ENCODE measurements around the gene CETP. TPM values are rescaled to one million over a fixed set of nuclear protein-coding genes. Genes with fewer than 3 reads are reported as not detected.

The CETP gene
- total RNA-seq, 3 donors from 2014 or later (not counting 1 experiment from before 2014, with no cell fraction given) = 0.14 TPM; not detected in 2

DNA sequence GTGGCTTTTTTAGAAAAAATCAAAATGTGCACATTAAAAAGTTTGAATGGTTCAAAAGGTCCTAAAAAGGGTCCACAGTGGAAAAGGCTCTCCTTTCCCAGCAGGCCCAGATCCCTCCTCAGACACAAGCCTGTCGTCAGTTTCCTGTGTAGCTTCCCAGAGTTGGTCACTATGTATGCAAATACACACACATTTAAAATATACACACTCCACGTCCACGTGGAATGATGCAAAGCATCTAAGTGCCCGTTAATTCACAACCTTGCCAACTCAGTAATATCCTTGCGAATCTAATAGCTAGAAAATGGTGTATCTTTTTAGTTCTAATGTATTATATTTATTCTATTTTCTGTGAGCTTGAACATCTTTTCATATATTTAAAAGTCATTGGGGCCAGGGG lies 45.3 kb downstream of the CETP start:
- peaks cover 70% of the 10 kb centered on the region for H3K4me1 ChIP-seq (ENCODE audit: control insufficient read depth, insufficient read depth, low read length)
- Mint-ChIP-seq H3K36me3 (no peaks in the 10 kb centered on the region), H3K9me3 (no peaks in the 10 kb centered on the region), H3K27me3 (ENCODE audit: low read depth in 2 of 2) (no peaks in the 10 kb centered on the region), H3K27ac (peak overlapping the region in 1 of 2 donors; percentile 74), H3K4me1 (peaks cover 39 to 50% of the 10 kb centered on the region in 2 donors), H3K4me3 (no peak overlapping the region)
- H3K27me3 ChIP-seq (ENCODE audit: control insufficient read depth, insufficient read depth, low read length) = no peaks in the 10 kb centered on the region
- no peaks in the 10 kb centered on the region for H3K9me3 ChIP-seq (ENCODE audit: control insufficient read depth, insufficient read depth, low read length)
- H3K4me3 ChIP-seq (ENCODE audit: low read length) = no peak overlapping the region
- H3K36me3 ChIP-seq (ENCODE audit: control insufficient read depth, insufficient read depth, low read length) = peaks cover 31% of the 10 kb centered on the region
- TF ChIP-seq, protein P1, sequence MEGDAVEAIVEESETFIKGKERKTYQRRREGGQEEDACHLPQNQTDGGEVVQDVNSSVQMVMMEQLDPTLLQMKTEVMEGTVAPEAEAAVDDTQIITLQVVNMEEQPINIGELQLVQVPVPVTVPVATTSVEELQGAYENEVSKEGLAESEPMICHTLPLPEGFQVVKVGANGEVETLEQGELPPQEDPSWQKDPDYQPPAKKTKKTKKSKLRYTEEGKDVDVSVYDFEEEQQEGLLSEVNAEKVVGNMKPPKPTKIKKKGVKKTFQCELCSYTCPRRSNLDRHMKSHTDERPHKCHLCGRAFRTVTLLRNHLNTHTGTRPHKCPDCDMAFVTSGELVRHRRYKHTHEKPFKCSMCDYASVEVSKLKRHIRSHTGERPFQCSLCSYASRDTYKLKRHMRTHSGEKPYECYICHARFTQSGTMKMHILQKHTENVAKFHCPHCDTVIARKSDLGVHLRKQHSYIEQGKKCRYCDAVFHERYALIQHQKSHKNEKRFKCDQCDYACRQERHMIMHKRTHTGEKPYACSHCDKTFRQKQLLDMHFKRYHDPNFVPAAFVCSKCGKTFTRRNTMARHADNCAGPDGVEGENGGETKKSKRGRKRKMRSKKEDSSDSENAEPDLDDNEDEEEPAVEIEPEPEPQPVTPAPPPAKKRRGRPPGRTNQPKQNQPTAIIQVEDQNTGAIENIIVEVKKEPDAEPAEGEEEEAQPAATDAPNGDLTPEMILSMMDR (IDR thresholded peaks at IDR 0.05) = no peak
- intact Hi-C loops (cut with micrococcal nuclease) = no loop called here
- WGBS (ENCODE audit: insufficient coverage) = 62% methylated on average over 3 of the region's 5 CpGs
- ATAC-seq (no peak), DNase-seq (no peak)
- no peak overlapping the region for H3K27ac ChIP-seq (ENCODE audit: low read length)

DNA sequence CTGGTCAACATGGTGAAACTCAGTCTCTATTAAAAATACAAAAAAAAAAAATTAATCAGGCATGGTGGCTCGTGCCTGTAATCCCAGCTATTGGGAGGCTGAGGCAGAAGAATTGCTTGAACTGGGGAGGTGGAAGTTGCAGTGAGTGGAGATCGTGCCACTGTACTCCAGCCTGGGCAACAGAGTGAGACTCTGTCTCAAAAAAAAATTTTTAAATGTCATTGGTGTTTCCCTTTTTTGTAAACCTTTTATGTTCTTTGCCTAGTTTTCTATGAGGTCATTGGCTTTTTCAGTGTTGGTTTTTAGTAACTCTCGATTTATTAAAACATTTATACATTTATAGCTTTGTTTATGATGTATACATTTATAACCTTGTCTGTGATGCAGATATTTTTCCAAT lies 45.8 kb downstream of the CETP start:
- Mint-ChIP-seq H3K27me3 (ENCODE audit: low read depth in 2 of 2) (no peaks in the 10 kb centered on the region), H3K36me3 (no peaks in the 10 kb centered on the region)

DNA sequence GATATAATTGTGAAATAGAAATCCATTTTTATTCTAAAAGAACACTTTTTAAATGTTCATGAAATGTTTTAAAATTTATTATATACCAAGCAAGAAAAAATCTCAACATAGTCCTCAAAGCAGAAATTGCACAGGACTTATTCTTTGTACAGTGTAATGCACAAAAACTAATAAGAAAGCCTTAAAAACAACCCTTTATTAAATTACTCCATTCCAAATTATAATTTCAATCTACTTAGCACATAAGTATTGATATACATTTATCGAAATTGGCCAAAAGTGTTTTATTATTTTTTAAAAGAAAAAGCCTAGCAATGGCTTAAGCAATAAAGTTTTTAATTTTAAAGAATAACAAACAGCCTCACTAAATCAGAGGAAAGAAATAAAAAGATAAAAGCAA lies 46.7 kb downstream of the CETP start:
- H3K4me3 Mint-ChIP-seq = no peak overlapping the region
- H3K9me3 ChIP-seq (ENCODE audit: control insufficient read depth, insufficient read depth, low read length) = no peaks in the 10 kb centered on the region
- H3K4me3 ChIP-seq (ENCODE audit: low read length) = no peak overlapping the region
- peaks cover 44 to 53% of the 10 kb centered on the region in 2 donors for H3K4me1 Mint-ChIP-seq
- H3K9me3 Mint-ChIP-seq = no peaks in the 10 kb centered on the region
- H3K27me3 Mint-ChIP-seq (ENCODE audit: low read depth in 2 of 2) = no peaks in the 10 kb centered on the region
- peak overlapping the region; percentile 83 to 100 for H3K27ac Mint-ChIP-seq
- peaks cover 66% of the 10 kb centered on the region for H3K4me1 ChIP-seq (ENCODE audit: control insufficient read depth, insufficient read depth, low read length)
- no CpG with 5 or more reads among the region's 1 CpG for WGBS (ENCODE audit: insufficient coverage)
- H3K27me3 ChIP-seq (ENCODE audit: control insufficient read depth, insufficient read depth, low read length) = no peaks in the 10 kb centered on the region
- TF ChIP-seq, protein P1 (IDR thresholded peaks at IDR 0.05) = no peak
- H3K36me3 Mint-ChIP-seq = no peaks in the 10 kb centered on the region
- intact Hi-C loops (cut with micrococcal nuclease) = no loop called here
- DNase-seq = no peak
- no peak for ATAC-seq
- peaks cover 31% of the 10 kb centered on the region for H3K36me3 ChIP-seq (ENCODE audit: control insufficient read depth, insufficient read depth, low read length)
- H3K27ac ChIP-seq (ENCODE audit: low read length) = no peak overlapping the region

More for the DNA sequence above, 45.8 kb downstream of the CETP start:
- intact Hi-C loops (cut with micrococcal nuclease) = no loop called here
- no peaks in the 10 kb centered on the region for H3K9me3 ChIP-seq (ENCODE audit: control insufficient read depth, insufficient read depth, low read length)
- peaks cover 31% of the 10 kb centered on the region for H3K36me3 ChIP-seq (ENCODE audit: control insufficient read depth, insufficient read depth, low read length)
- TF ChIP-seq, protein P1 (IDR thresholded peaks at IDR 0.05) = no peak
- 50% methylated on average over 2 of the region's 3 CpGs for WGBS (ENCODE audit: insufficient coverage)
- ATAC-seq = no peak
- Mint-ChIP-seq H3K4me1 (peaks cover 43 to 51% of the 10 kb centered on the region in 2 donors), H3K9me3 (no peaks in the 10 kb centered on the region), H3K4me3 (no peak overlapping the region), H3K27ac (peak overlapping the region in 1 of 2 donors; percentile 74)
- no peak for DNase-seq
- H3K4me3 ChIP-seq (ENCODE audit: low read length) = no peak overlapping the region
- H3K4me1 ChIP-seq (ENCODE audit: control insufficient read depth, insufficient read depth, low read length) = peaks cover 72% of the 10 kb centered on the region
- no peak overlapping the region for H3K27ac ChIP-seq (ENCODE audit: low read length)
- H3K27me3 ChIP-seq (ENCODE audit: control insufficient read depth, insufficient read depth, low read length) = no peaks in the 10 kb centered on the region

DNA sequence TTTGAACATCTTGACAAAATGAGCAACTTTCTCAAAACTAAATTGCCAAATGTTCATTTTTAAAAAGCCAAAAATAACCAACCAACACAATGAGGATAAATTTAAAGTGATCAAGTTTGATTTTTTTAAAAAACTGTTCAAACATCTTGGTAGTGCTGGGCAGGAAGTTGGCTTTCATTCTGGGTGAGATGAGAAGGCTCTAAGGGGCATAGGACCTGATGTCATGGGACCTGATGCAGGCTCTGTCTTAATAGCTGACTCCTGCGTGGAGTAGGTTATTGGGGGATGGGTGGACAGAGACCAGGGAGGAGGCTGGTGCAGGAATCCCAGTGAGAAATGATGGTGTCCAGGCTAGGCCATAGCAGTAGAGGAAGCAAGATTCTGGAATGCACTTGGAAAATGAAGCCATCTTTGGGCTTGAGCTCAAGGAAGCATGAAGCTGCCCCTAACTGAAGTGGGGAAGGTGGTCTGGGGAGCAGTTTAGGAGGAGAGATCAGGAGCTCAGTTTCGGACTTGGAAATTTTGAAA lies 48.0 kb downstream of the CETP start:
- peaks cover 23% of the 10 kb centered on the region for H3K36me3 ChIP-seq (ENCODE audit: control insufficient read depth, insufficient read depth, low read length)
- Mint-ChIP-seq H3K27ac (peak overlapping the region; percentile 83 to 100), H3K4me1 (peaks cover 44 to 53% of the 10 kb centered on the region in 2 donors), H3K27me3 (ENCODE audit: low read depth in 2 of 2) (no peaks in the 10 kb centered on the region), H3K36me3 (no peaks in the 10 kb centered on the region), H3K9me3 (no peaks in the 10 kb centered on the region), H3K4me3 (peak overlapping the region; percentile 4)
- 68% methylated on average over 2 of the region's 2 CpGs for WGBS (ENCODE audit: insufficient coverage)
- peaks cover 59% of the 10 kb centered on the region for H3K4me1 ChIP-seq (ENCODE audit: control insufficient read depth, insufficient read depth, low read length)
- H3K27me3 ChIP-seq (ENCODE audit: control insufficient read depth, insufficient read depth, low read length) = no peaks in the 10 kb centered on the region
- no peak for ATAC-seq
- H3K27ac ChIP-seq (ENCODE audit: low read length) = no peak overlapping the region
- H3K9me3 ChIP-seq (ENCODE audit: control insufficient read depth, insufficient read depth, low read length) = no peaks in the 10 kb centered on the region
- TF ChIP-seq, protein P1 (IDR thresholded peaks at IDR 0.05) = no peak
- intact Hi-C loops (cut with micrococcal nuclease) = no loop called here
- no peak overlapping the region for H3K4me3 ChIP-seq (ENCODE audit: low read length)
- peak in 1 of 2 donors; percentile 64 for DNase-seq
